ENCODE data around the gene SLC27A6.
"Not testable (repeated sequence)": the region's sequence is repeated elsewhere in the genome, so short reads cannot be mapped to it uniquely, and the experiment has no call there.

The SLC27A6 gene

DNA sequence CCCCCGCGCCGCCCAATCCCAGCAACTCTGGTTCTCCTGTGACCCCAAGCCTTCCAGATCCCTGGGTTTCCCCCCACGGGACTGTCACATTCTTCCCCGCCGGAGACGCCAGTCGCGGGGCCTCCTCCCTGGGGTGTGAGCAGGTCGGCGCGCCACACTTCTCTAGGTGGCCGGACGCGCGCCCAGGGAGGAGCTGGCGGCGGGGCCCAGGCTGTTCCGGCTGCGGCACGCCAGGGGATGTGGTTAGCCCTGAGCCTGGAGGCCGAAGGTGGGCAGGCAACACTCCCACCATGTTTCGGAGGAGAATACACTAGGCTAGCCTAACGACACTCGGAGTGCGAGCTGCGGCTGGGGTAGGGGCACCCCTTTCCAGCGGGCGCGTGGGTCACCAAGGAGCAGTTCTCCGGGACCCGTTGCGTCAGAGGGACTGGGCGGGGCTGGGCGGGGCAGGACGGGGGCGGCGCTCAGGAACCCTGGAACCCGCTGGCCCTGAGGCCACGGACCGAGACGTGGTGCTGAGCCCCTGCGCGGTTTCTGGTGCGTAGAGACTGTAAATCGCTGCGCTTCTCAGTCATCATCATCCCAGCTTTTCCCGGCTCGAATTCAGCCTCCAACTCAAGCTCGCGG is at the start of gene SLC27A6:
Gene SLC27A6 (plus strand): TSS at position 478 of the 627 bp plus-strand sequence. CDS start 650 bp downstream, outside the sequence.
- DNase-seq (ENCODE audit: insufficient read length, low spot score) (no peak), FAIRE-seq (no peak)

DNA sequence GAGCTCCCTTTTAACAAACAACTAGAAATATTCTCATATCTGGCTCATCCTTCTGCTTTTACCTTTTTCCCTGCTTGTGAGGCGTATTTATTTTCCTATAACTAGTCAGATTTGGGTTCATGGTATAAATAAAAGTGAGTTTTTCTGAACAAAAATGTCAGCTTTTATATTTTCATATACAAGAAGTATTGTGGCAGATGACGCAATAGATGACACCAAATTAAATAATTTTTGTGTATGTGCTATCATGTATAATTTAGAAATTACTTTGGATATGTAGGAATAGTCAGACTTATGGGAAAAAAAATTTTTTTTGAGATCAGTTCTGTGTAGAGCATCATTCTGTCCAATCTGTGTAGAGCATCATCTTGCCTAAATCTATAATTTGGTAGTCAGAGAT is 45.7 kb upstream of the SLC27A6 start:
- FAIRE-seq, result no peak
- no peak for DNase-seq (ENCODE audit: insufficient read length, low spot score)

- FAIRE-seq, result no peak
- no peak for DNase-seq (ENCODE audit: insufficient read length, low spot score)
Measured at GRCh38 chr5:128920345-128921215, 44.7 kb upstream of the SLC27A6 start.

DNA sequence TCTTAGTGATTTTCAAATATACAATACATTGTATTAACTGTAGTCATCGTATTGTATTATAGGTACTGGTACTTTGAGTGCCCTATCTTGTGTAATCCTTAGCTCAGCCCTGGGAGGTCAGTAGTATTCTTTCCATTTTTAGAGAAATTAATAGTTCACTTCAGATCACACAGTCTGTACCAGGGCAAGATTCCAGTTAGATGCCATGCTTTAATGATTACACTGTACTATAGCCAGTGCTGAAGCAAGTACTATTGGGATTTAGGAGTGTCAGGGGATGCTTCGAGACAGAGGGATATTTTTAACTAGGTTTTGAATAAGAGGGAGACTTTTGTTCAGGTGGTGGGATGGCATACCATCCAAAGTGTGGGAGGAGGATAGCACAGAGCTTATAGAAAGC is 41.0 kb upstream of the SLC27A6 start:
- FAIRE-seq (no peak), DNase-seq (ENCODE audit: insufficient read length, low spot score) (no peak)

DNA sequence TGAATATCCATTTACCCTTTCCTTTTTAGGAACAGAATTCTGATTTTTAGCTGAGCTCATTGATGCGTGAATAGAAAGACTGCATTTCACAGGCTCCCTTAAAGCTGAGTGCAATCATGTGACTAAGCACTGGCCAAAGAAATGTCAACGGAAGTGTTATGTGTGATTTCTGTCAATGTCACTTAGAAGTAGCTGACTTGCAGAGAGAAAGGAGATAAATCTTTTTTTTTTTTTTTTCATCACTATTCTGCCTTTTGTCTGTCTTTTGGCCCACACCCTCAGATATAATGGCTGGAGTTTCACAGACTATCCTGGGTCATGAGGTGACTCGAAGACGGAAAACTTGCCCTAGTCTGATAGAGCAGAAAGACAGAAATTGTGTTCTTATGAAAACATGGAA is 39.3 kb upstream of the SLC27A6 start:
- FAIRE-seq, result no peak
- no peak for DNase-seq (ENCODE audit: insufficient read length, low spot score)

DNA sequence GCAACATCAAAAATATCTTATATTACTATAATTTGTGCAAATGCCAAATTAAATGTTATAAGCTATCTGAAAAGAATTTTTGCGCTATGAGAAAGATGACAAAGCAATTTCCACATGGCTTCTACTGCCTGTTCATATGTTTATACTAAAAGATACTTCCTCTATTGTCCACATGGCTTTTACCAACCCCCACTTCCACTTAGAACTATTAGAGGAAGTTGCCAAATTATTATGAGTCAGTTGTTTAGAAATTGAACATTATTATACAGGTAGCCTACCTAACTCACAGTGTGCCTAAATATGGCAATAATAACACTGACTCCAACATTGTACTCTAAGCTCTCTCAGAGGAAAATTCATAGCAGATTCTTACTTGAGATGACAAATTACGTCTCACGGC is 37.6 kb upstream of the SLC27A6 start:
- DNase-seq (ENCODE audit: insufficient read length, low spot score), result no peak
- FAIRE-seq, result no peak

- not testable (repeated sequence) for FAIRE-seq; DNase-seq (ENCODE audit: insufficient read length, low spot score)
Measured at GRCh38 chr5:128932232-128932631, 33.1 kb upstream of the SLC27A6 start.

DNA sequence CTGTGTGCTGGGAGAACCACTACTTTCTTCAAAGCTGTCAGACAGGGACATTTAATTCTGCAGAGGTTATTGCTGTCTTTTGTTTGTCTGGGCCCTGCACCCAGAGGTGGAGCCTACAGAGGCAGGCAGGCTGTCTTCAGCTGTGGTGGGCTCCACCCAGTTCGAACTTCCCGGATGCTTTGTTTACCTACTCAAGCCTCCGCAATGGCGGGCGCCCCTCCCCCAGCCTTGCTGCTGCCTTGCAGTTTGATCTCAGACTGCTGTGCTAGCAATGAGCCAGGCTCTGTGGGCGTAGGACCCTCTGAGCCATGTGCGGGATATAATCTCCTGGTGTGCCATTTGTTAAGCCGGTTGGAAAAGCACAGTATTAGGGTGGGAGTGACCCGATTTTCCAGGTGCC is 22.2 kb upstream of the SLC27A6 start:
- DNase-seq (ENCODE audit: insufficient read length, low spot score); FAIRE-seq: not testable (repeated sequence)

GRCh38 chr5:128949847-128950546 is 15.3 kb upstream of the SLC27A6 start:
- FAIRE-seq, result no peak
- DNase-seq (ENCODE audit: insufficient read length, low spot score), result no peak

DNA sequence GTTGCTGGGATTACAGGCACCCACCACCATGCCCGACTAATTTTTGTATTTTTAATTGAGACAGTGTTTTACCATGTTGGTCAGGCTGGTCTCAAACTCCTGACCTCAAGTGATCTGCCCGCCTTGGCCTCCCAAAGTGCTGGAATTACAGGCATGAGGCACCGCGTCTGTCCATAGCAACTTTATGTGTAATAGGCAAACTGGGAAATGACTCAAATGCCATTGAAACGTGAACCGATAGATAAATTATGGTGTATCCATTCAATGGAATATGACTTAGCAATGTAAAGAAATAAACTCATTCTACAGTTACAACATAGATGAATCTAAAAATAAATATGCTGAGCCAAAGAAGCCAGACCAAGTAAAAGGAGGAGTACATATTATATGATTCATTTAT is 14.0 kb upstream of the SLC27A6 start:
- not testable (repeated sequence) for DNase-seq (ENCODE audit: insufficient read length, low spot score); FAIRE-seq

- FAIRE-seq, result no peak
- DNase-seq (ENCODE audit: insufficient read length, low spot score), result no peak
Measured at GRCh38 chr5:128956164-128956563, 9.1 kb upstream of the SLC27A6 start.

DNA sequence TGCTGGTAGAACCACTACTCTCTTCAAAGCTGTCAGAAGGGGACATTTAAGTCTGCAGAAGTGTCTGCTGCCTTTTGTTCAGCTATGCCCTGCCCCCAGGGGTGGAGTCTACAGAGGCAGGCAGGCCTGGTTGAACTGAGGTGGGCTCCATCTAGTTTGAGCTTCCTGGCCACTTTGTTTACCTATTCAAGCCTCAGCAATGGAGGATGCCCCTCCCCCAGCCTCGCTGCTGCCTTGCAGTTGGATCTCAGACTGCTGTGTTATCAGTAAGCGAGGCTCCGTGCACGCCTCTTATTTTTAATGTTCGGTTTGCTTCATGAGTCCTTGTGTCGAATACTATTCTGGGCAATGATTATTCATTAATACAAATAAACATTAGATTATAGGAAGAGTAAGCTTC is 3.1 kb upstream of the SLC27A6 start:
- DNase-seq (ENCODE audit: insufficient read length, low spot score) (no peak), FAIRE-seq (no peak)

DNA sequence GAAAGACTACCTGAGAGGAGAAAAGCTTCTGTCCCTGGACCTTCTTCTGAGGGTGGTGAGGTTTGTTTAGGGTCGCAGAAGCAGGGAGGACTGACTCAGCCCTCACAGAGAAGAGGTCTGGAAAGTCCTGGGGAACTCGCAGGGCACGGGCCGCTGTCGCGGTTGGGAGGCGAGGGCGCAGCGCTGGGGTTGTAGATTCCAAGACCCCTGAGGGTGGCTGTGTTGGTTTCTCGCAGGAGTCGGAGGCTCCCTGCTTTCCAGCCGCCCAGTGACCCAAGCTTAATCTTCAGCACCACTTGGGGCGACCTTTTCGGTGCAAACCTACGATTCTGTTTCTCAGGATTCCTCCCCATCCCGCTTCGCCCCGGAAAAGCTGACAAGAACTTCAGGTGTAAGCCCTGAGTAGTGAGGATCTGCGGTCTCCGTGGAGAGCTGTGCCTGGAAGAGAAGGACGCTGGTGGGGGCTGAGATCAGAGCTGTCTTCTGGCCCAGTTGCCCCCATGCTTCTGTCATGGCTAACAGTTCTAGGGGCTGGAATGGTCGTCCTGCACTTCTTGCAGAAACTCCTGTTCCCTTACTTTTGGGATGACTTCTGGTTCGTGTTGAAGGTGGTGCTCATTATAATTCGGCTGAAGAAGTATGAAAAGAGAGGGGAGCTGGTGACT is 482 bp downstream of the SLC27A6 start:
- FAIRE-seq (no peak), DNase-seq (ENCODE audit: insufficient read length, low spot score) (no peak)

GRCh38 chr5:128966375-128966774 is 1.1 kb downstream of the SLC27A6 start:
- FAIRE-seq (no peak), DNase-seq (ENCODE audit: insufficient read length, low spot score) (no peak)

GRCh38 chr5:128966846-128967245 is 1.6 kb downstream of the SLC27A6 start:
- DNase-seq (ENCODE audit: insufficient read length, low spot score), result no peak
- no peak for FAIRE-seq

DNA sequence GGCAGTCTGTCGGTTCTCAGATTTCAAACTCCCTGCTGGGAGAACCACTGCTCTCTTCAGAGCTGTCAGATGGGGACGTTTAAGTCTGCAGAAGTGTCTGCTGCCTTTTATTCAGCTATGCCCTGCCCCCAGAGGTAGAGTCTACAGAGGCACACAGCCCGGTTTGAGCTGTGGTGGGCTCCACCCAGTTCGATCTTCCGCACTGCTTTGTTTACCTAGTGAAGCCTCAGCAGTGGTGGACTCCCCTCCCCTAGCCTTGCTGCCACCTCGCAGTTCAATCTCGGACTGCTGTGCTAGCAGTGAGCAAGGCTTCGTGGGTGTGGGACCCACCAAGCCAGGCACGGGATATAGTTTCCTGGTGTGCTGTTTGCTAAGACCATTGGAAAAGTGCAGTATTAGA is 8.0 kb downstream of the SLC27A6 start:
- DNase-seq (ENCODE audit: insufficient read length, low spot score) (no peak), FAIRE-seq (no peak)

- DNase-seq (ENCODE audit: insufficient read length, low spot score) (no peak), FAIRE-seq (no peak)
Measured at GRCh38 chr5:128974567-128974966, 9.3 kb downstream of the SLC27A6 start.

GRCh38 chr5:128979761-128980160 is 14.5 kb downstream of the SLC27A6 start:
- DNase-seq (ENCODE audit: insufficient read length, low spot score) (no peak), FAIRE-seq (no peak)

DNA sequence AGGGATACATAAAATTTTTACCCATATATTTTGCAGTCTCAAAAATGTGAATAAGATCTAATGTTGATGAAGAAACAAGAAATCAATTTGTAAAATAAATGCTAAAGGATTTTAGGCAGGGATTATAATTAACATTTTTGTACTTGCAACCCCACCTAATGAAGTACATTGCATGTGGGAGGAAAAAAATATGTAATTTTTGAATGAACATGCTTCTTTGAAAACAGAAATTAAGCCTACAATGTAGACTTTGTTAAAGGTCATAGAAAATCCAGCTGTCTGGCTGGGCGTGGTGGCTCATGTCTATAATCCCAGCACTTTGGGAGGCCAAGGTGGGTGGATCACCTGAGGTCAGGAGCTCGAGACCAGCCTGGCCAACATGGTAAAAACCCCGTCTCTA is 15.6 kb downstream of the SLC27A6 start:
- FAIRE-seq (no peak), DNase-seq (ENCODE audit: insufficient read length, low spot score) (no peak)

DNA sequence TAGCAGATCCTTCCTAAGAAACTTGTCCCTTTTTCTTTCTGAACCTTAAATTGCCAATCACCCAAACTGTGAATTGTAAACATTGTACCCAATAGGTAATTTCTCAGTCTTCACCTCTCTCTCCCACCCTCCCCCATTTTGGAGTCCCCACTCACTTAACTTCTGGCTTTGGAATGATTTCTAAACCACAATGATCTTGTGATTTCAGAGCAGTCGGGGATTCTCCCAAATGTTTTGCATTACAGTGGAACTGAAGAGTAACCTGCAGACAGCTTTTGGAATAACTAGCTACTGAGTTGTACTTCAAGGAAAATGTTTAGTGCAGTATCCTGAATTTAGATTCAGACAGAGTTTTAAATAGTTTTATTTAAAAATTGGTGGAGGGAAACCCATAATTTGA is 19.2 kb downstream of the SLC27A6 start:
- FAIRE-seq, result no peak
- DNase-seq (ENCODE audit: insufficient read length, low spot score), result no peak

DNA sequence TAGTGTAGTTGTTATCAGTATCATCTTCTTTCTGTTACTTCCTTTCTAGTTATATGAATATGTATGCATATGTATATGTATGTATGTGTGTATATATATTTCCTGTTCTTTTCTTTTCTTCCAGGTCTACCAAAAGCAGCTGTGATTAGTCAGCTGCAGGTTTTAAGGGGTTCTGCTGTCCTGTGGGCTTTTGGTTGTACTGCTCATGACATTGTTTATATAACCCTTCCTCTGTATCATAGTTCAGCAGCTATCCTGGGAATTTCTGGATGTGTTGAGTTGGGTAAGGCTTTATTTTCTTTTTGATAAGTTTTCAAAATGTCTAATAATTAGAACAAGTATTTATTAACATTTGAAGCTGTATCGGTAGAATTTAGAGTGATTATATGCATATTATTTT is 23.2 kb downstream of the SLC27A6 start:
- FAIRE-seq (no peak), DNase-seq (ENCODE audit: insufficient read length, low spot score) (no peak)
